Fibroblast of villous mesenchyme (primary cell): ENCODE data around the gene CELF4. TPM values are rescaled to one million over a fixed set of nuclear protein-coding genes. Genes with fewer than 3 reads are reported as not detected.

Source experiments
- DNase-seq: peaks from one replicate; pipeline ENCODE4 v3.0.0-alpha.2; 2010; ENCODE audit warnings: low read depth
- H3K4me3 ChIP-seq: 2 replicates; pipeline ENCODE4 v1.5.1; 2011; ENCODE audit warnings: low read depth, mild to moderate bottlenecking, low read length
- total RNA-seq: library from RNA; depleted of rRNA; stranded (reverse); fragments of >200 nt; gene quantifications from 2 replicates; pipeline ENCODE4 v1.2.3, GENCODE V29; 2012
- TF ChIP-seq, protein P1 (sequence below): IDR thresholded peaks from 2 replicates; pipeline ENCODE4 v1.5.1; 2012; ENCODE audit warnings: low read depth, mild to moderate bottlenecking, low read length; ENCODE audit not compliant: insufficient read depth

CELF4 gene
- total RNA-seq, 1 donor = not detected

GRCh38 chr18:37445368-37445767 is 120.2 kb downstream of the CELF4 start:
- H3K4me3 ChIP-seq = no peak overlapping the region
- no peak for DNase-seq
- TF ChIP-seq, protein P1, sequence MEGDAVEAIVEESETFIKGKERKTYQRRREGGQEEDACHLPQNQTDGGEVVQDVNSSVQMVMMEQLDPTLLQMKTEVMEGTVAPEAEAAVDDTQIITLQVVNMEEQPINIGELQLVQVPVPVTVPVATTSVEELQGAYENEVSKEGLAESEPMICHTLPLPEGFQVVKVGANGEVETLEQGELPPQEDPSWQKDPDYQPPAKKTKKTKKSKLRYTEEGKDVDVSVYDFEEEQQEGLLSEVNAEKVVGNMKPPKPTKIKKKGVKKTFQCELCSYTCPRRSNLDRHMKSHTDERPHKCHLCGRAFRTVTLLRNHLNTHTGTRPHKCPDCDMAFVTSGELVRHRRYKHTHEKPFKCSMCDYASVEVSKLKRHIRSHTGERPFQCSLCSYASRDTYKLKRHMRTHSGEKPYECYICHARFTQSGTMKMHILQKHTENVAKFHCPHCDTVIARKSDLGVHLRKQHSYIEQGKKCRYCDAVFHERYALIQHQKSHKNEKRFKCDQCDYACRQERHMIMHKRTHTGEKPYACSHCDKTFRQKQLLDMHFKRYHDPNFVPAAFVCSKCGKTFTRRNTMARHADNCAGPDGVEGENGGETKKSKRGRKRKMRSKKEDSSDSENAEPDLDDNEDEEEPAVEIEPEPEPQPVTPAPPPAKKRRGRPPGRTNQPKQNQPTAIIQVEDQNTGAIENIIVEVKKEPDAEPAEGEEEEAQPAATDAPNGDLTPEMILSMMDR = no peak

DNA sequence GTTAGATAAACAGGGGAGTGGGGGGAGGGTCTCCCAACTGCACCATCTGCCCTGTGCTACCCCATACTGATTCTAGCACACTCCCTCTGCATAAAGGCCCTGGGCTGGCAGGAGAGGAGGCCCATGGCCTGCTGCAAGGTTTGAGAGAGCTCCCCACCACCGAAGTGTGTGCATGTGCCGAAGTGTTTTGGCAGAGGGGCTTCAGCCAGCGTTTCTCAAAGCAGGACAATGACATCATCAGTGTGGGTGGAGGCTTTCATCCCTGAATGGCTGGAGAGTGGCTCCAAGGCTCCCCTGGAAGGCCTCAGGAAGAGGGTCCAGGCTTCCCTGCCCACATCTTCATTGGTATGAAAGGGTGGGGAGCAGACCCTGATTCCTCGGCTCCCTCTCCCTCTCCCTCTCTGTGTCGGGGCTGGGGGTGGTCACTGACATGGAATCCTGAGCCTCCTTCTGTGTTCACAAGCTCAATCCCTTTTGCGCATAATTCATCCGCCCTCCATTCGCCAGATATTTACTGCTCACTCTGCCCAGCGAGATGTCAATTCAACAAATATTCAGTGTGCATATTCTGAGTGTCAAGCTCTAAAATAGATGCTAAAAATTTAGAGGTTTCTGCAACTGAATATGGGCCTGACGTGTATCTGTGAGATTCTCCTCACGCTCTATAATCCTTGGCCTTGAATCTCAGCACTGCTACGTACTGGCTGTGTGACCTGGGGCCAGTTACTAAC is 122.1 kb downstream of the CELF4 start:
- TF ChIP-seq, protein P1 = no peak
- DNase-seq = no peak
- no peak overlapping the region for H3K4me3 ChIP-seq

GRCh38 chr18:37442477-37442876 is 123.1 kb downstream of the CELF4 start:
- TF ChIP-seq, protein P1 = no peak
- no peak overlapping the region for H3K4me3 ChIP-seq
- DNase-seq = no peak

DNA sequence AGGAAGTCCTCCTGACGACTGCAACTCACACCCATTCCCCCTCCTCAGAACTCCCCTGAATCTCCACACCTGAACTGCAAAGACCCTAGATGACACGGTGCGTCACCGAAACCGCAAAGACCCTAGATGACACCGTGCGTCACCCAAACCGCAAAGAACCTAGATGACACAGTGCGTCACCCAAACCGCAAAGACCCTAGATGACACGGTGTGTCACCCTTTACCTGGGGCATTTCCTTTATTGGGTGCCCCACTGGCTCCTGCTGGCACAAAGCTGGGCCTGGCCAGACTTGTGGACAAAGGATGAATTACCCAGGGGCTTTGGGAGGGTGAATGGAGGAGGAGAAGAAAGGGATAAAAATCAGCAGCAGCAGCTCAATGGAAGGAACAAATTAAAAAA is 123.8 kb downstream of the CELF4 start:
- TF ChIP-seq, protein P1 = no peak

DNA sequence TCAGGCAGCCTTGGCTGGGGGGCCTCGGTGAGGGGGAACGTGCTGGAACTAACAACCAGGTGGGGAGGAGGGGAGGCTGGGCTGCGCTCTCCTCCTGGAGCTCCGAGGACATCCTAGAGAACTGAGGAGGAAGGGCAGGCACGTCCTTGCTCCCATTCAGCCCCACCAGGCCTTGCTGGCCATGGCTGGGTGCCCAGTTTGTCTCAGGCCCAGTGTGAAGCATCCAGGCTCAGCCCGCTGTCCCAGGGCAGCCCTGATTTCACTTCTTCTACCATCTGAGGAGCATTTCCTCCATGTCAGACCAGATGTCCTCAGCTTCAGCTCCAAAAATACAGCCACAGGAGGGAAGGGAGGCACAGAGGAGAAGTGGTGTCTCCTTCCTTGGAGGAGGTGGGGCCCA is 125.4 kb downstream of the CELF4 start:
- TF ChIP-seq, protein P1 = no peak
- H3K4me3 ChIP-seq = no peak overlapping the region
- DNase-seq = no peak

More for the DNA sequence above, 123.8 kb downstream of the CELF4 start:
- no peak overlapping the region for H3K4me3 ChIP-seq
- no peak for DNase-seq

DNA sequence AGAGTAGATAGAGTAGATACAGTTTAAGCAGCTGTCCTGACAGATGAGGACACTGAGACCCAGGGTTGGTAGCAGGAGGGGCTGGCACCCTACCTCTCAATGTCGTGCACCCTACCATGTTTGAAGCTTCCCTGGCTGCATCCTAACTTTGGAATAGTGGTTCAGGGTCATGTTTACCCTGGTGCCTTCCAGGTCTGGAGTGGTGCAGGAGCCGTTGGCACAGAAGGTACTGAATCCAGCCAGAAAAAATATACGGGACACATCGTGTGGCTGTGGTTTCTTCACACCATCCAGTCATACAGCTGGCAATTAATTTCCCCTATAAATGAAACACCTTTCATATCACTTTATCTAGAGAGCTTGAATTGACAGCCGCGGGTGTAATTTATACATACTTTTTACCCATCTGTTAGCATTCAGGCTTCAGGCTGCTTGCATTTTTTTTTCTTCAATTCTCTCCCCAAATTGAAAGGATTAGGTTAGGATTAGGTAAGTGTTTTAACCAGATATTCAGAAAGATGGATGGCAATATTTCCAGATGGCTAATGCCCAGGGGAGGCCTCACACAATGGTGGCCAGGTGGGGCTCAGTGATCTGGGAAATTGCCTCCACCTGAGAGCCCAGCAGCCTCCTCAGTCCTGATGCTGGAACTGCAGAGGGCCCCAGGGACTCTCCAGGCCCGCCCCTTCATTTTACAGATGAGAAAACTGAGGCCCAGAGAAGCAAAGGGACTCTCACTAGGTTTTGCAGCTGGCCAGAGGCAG is 127.0 kb downstream of the CELF4 start:
- DNase-seq = no peak
- H3K4me3 ChIP-seq = no peak overlapping the region
- TF ChIP-seq, protein P1 = no peak
